PC-3 (cell line): ENCODE data around the gene CERS6.

Source experiments
- EZH2 ChIP-seq: fragments of 300-600 bp; sonication (generic); IDR thresholded peaks from one replicate; pipeline ENCODE4 v1.6.1; 2017; ENCODE audit warnings: antibody characterized with exemption, mild to moderate bottlenecking, low read length; ENCODE audit not compliant: unreplicated experiment
- EZH2phosphoT487 ChIP-seq: fragments of 300-600 bp; sonication (generic); IDR thresholded peaks from 2 replicates; pipeline ENCODE4 v1.6.1; 2018; ENCODE audit warnings: mild to moderate bottlenecking, antibody characterized with exemption, low read length, borderline replicate concordance
- TF ChIP-seq, protein P1 (sequence below): fragments of 300-600 bp; sonication (generic); conservative IDR thresholded peaks from 2 replicates; pipeline ENCODE4 v1.5.1; 2017; ENCODE audit warnings: antibody characterized with exemption, low read depth, mild to moderate bottlenecking, low read length

DNA sequence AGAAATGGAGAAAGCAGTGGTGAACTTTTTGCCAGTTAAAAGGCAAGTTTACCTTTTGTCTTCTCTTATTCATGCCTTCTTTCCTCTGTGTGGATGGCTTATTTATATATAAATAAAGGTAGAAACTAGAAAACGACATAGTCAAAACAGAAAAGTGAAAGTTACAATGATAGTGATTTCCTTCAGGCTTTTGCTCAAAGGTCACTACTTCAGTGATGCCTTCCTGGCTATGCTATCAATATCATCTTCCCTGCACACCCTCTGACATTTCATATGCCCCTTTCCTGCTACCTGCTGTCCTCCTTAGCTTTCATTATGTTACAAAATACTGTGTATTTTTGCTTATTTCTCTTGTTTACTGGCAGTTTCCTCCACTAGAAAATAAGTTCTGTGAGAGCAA lies 214.4 kb downstream of the CERS6 start:
- TF ChIP-seq, protein P1, sequence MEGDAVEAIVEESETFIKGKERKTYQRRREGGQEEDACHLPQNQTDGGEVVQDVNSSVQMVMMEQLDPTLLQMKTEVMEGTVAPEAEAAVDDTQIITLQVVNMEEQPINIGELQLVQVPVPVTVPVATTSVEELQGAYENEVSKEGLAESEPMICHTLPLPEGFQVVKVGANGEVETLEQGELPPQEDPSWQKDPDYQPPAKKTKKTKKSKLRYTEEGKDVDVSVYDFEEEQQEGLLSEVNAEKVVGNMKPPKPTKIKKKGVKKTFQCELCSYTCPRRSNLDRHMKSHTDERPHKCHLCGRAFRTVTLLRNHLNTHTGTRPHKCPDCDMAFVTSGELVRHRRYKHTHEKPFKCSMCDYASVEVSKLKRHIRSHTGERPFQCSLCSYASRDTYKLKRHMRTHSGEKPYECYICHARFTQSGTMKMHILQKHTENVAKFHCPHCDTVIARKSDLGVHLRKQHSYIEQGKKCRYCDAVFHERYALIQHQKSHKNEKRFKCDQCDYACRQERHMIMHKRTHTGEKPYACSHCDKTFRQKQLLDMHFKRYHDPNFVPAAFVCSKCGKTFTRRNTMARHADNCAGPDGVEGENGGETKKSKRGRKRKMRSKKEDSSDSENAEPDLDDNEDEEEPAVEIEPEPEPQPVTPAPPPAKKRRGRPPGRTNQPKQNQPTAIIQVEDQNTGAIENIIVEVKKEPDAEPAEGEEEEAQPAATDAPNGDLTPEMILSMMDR: no peak
- no peak for TF ChIP-seq EZH2
- no peak for TF ChIP-seq EZH2phosphoT487
